ENCODE measurements around the gene TMTC2.

Gene TMTC2

GRCh38 chr12:83039413-83039812 is 352.7 kb downstream of the TMTC2 start:
- H2BK120ac ChIP-seq (ENCODE audit: low read depth, low read length) = no peak overlapping the region
- H3K18ac ChIP-seq (ENCODE audit: low read depth in 1 of 2, low read length in 2 of 2) = no peak overlapping the region
- no peak overlapping the region for H4K8ac ChIP-seq (ENCODE audit: low read length)
- no peaks in the 10 kb centered on the region for H3K36me3 ChIP-seq (ENCODE audit: control insufficient read depth in 1 of 2, insufficient read depth in 2 of 2, low read depth in 1 of 2, low read length in 2 of 2)
- no peak overlapping the region for H2AK5ac ChIP-seq (ENCODE audit: low read length, severe bottlenecking)
- WGBS = no CpG with 5 or more reads among the region's 2 CpGs
- H3K9me3 ChIP-seq (ENCODE audit: control insufficient read depth, low read length) = no peaks in the 10 kb centered on the region
- no peak overlapping the region for H3K4ac ChIP-seq (ENCODE audit: low read depth in 1 of 2, low read length in 2 of 2)
- no peak overlapping the region for H2BK12ac ChIP-seq (ENCODE audit: low read length in 2 of 2)
- no peaks in the 10 kb centered on the region for H3K79me1 ChIP-seq (replicated peaks; ENCODE audit: low read length, poor library complexity, severe bottlenecking)
- no peak overlapping the region for H3K14ac ChIP-seq (ENCODE audit: low read length in 2 of 2)
- no peaks in the 10 kb centered on the region for H3K4me1 ChIP-seq (ENCODE audit: control insufficient read depth, insufficient read depth, low read depth, low read length)
- DNase-seq = no peak
- H3K27me3 ChIP-seq (ENCODE audit: control insufficient read depth in 1 of 2, insufficient read depth in 1 of 2, low read length in 2 of 2) = no peaks in the 10 kb centered on the region
- H3K27ac ChIP-seq (ENCODE audit: low read length, poor library complexity, severe bottlenecking) = no peak overlapping the region
- no peak overlapping the region for H4K91ac ChIP-seq (ENCODE audit: low read length)
- H2BK15ac ChIP-seq (ENCODE audit: low read depth, poor library complexity, severe bottlenecking) = no peak overlapping the region
- H3K9ac ChIP-seq (ENCODE audit: low read length) = no peak overlapping the region
- H2BK5ac ChIP-seq (ENCODE audit: low read depth, low read length, poor library complexity, severe bottlenecking) = no peak overlapping the region
- H2AFZ ChIP-seq (ENCODE audit: low read depth, low read length) = no peak overlapping the region
- H3K4me2 ChIP-seq (ENCODE audit: low read length, poor library complexity, severe bottlenecking) = no peak overlapping the region
- H3K4me3 ChIP-seq (ENCODE audit: insufficient read depth in 1 of 2, low read depth in 1 of 2, low read length in 2 of 2) = no peak overlapping the region
- H3K23ac ChIP-seq (ENCODE audit: low read length in 2 of 2) = no peak overlapping the region

GRCh38 chr12:83040339-83040738 is 353.6 kb downstream of the TMTC2 start:
- DNase-seq = no peak
- H3K23ac ChIP-seq (ENCODE audit: low read length in 2 of 2) = no peak overlapping the region
- H4K91ac ChIP-seq (ENCODE audit: low read length) = no peak overlapping the region
- no peak overlapping the region for H3K4me3 ChIP-seq (ENCODE audit: insufficient read depth in 1 of 2, low read depth in 1 of 2, low read length in 2 of 2)
- no peak overlapping the region for H3K14ac ChIP-seq (ENCODE audit: low read length in 2 of 2)
- H2BK12ac ChIP-seq (ENCODE audit: low read length in 2 of 2) = no peak overlapping the region
- H2AK5ac ChIP-seq (ENCODE audit: low read length, severe bottlenecking) = no peak overlapping the region
- no peak overlapping the region for H3K18ac ChIP-seq (ENCODE audit: low read depth in 1 of 2, low read length in 2 of 2)
- H3K27me3 ChIP-seq (ENCODE audit: control insufficient read depth in 1 of 2, insufficient read depth in 1 of 2, low read length in 2 of 2) = no peaks in the 10 kb centered on the region
- no peak overlapping the region for H3K4me2 ChIP-seq (ENCODE audit: low read length, poor library complexity, severe bottlenecking)
- no peaks in the 10 kb centered on the region for H3K4me1 ChIP-seq (ENCODE audit: control insufficient read depth, insufficient read depth, low read depth, low read length)
- H3K27ac ChIP-seq (ENCODE audit: low read length, poor library complexity, severe bottlenecking) = no peak overlapping the region
- no peaks in the 10 kb centered on the region for H3K36me3 ChIP-seq (ENCODE audit: control insufficient read depth in 1 of 2, insufficient read depth in 2 of 2, low read depth in 1 of 2, low read length in 2 of 2)
- H3K9me3 ChIP-seq (ENCODE audit: control insufficient read depth, low read length) = no peaks in the 10 kb centered on the region
- no peak overlapping the region for H2BK5ac ChIP-seq (ENCODE audit: low read depth, low read length, poor library complexity, severe bottlenecking)
- H4K8ac ChIP-seq (ENCODE audit: low read length) = no peak overlapping the region
- 100% methylated on average over 3 of the region's 4 CpGs for WGBS
- H3K79me1 ChIP-seq (replicated peaks; ENCODE audit: low read length, poor library complexity, severe bottlenecking) = no peaks in the 10 kb centered on the region
- no peak overlapping the region for H2BK120ac ChIP-seq (ENCODE audit: low read depth, low read length)
- H3K9ac ChIP-seq (ENCODE audit: low read length) = no peak overlapping the region
- H3K4ac ChIP-seq (ENCODE audit: low read depth in 1 of 2, low read length in 2 of 2) = no peak overlapping the region
- H2BK15ac ChIP-seq (ENCODE audit: low read depth, poor library complexity, severe bottlenecking) = no peak overlapping the region
- no peak overlapping the region for H2AFZ ChIP-seq (ENCODE audit: low read depth, low read length)

GRCh38 chr12:83040991-83041390 is 354.3 kb downstream of the TMTC2 start:
- Histone ChIP-seq H2AK5ac (ENCODE audit: low read length, severe bottlenecking) (no peak overlapping the region), H3K9ac (ENCODE audit: low read length) (no peak overlapping the region), H4K91ac (ENCODE audit: low read length) (no peak overlapping the region), H3K4me2 (ENCODE audit: low read length, poor library complexity, severe bottlenecking) (no peak overlapping the region), H2BK5ac (ENCODE audit: low read depth, low read length, poor library complexity, severe bottlenecking) (no peak overlapping the region), H3K23ac (ENCODE audit: low read length in 2 of 2) (no peak overlapping the region), H3K79me1 (replicated peaks; ENCODE audit: low read length, poor library complexity, severe bottlenecking) (no peaks in the 10 kb centered on the region), H3K4me1 (ENCODE audit: control insufficient read depth, insufficient read depth, low read depth, low read length) (no peaks in the 10 kb centered on the region), H3K14ac (ENCODE audit: low read length in 2 of 2) (no peak overlapping the region), H3K4me3 (ENCODE audit: insufficient read depth in 1 of 2, low read depth in 1 of 2, low read length in 2 of 2) (no peak overlapping the region), H3K27me3 (ENCODE audit: control insufficient read depth in 1 of 2, insufficient read depth in 1 of 2, low read length in 2 of 2) (no peaks in the 10 kb centered on the region), H2BK120ac (ENCODE audit: low read depth, low read length) (no peak overlapping the region), H2AFZ (ENCODE audit: low read depth, low read length) (no peak overlapping the region), H2BK15ac (ENCODE audit: low read depth, poor library complexity, severe bottlenecking) (no peak overlapping the region), H4K8ac (ENCODE audit: low read length) (no peak overlapping the region), H3K9me3 (ENCODE audit: control insufficient read depth, low read length) (no peaks in the 10 kb centered on the region), H3K27ac (ENCODE audit: low read length, poor library complexity, severe bottlenecking) (no peak overlapping the region), H3K4ac (ENCODE audit: low read depth in 1 of 2, low read length in 2 of 2) (no peak overlapping the region), H2BK12ac (ENCODE audit: low read length in 2 of 2) (no peak overlapping the region), H3K36me3 (ENCODE audit: control insufficient read depth in 1 of 2, insufficient read depth in 2 of 2, low read depth in 1 of 2, low read length in 2 of 2) (no peaks in the 10 kb centered on the region), H3K18ac (ENCODE audit: low read depth in 1 of 2, low read length in 2 of 2) (no peak overlapping the region)
- WGBS = no CpG with 5 or more reads among the region's 2 CpGs
- DNase-seq = no peak

GRCh38 chr12:83042441-83043200 is 355.9 kb downstream of the TMTC2 start:
- Histone ChIP-seq H2AFZ (ENCODE audit: low read depth, low read length) (no peak overlapping the region), H2BK120ac (ENCODE audit: low read depth, low read length) (no peak overlapping the region), H3K27me3 (ENCODE audit: control insufficient read depth in 1 of 2, insufficient read depth in 1 of 2, low read length in 2 of 2) (no peaks in the 10 kb centered on the region), H3K4me2 (ENCODE audit: low read length, poor library complexity, severe bottlenecking) (no peak overlapping the region), H3K36me3 (ENCODE audit: control insufficient read depth in 1 of 2, insufficient read depth in 2 of 2, low read depth in 1 of 2, low read length in 2 of 2) (no peaks in the 10 kb centered on the region), H3K4me3 (ENCODE audit: insufficient read depth in 1 of 2, low read depth in 1 of 2, low read length in 2 of 2) (no peak overlapping the region), H3K79me1 (replicated peaks; ENCODE audit: low read length, poor library complexity, severe bottlenecking) (no peaks in the 10 kb centered on the region), H3K4me1 (ENCODE audit: control insufficient read depth, insufficient read depth, low read depth, low read length) (no peaks in the 10 kb centered on the region), H2BK15ac (ENCODE audit: low read depth, poor library complexity, severe bottlenecking) (no peak overlapping the region), H3K18ac (ENCODE audit: low read depth in 1 of 2, low read length in 2 of 2) (no peak overlapping the region), H3K14ac (ENCODE audit: low read length in 2 of 2) (no peak overlapping the region), H3K4ac (ENCODE audit: low read depth in 1 of 2, low read length in 2 of 2) (no peak overlapping the region), H2AK5ac (ENCODE audit: low read length, severe bottlenecking) (no peak overlapping the region), H3K9me3 (ENCODE audit: control insufficient read depth, low read length) (no peaks in the 10 kb centered on the region), H3K9ac (ENCODE audit: low read length) (no peak overlapping the region), H2BK12ac (ENCODE audit: low read length in 2 of 2) (no peak overlapping the region), H2BK5ac (ENCODE audit: low read depth, low read length, poor library complexity, severe bottlenecking) (no peak overlapping the region), H3K27ac (ENCODE audit: low read length, poor library complexity, severe bottlenecking) (peak overlapping the region; percentile 3), H4K8ac (ENCODE audit: low read length) (no peak overlapping the region), H4K91ac (ENCODE audit: low read length) (no peak overlapping the region), H3K23ac (ENCODE audit: low read length in 2 of 2) (no peak overlapping the region)
- DNase-seq = no peak
- WGBS = 82% methylated on average over 9 of the region's 9 CpGs

All from mesenchymal stem cell (in vitro differentiated cells and primary cell).